Measurements from ENCODE around the gene BCR. TPM values are rescaled to one million over a fixed set of nuclear protein-coding genes. Genes with fewer than 3 reads are reported as not detected.

Gene BCR
- polyA plus RNA-seq, 1 donor from 2014 or later: 57.5 TPM

DNA sequence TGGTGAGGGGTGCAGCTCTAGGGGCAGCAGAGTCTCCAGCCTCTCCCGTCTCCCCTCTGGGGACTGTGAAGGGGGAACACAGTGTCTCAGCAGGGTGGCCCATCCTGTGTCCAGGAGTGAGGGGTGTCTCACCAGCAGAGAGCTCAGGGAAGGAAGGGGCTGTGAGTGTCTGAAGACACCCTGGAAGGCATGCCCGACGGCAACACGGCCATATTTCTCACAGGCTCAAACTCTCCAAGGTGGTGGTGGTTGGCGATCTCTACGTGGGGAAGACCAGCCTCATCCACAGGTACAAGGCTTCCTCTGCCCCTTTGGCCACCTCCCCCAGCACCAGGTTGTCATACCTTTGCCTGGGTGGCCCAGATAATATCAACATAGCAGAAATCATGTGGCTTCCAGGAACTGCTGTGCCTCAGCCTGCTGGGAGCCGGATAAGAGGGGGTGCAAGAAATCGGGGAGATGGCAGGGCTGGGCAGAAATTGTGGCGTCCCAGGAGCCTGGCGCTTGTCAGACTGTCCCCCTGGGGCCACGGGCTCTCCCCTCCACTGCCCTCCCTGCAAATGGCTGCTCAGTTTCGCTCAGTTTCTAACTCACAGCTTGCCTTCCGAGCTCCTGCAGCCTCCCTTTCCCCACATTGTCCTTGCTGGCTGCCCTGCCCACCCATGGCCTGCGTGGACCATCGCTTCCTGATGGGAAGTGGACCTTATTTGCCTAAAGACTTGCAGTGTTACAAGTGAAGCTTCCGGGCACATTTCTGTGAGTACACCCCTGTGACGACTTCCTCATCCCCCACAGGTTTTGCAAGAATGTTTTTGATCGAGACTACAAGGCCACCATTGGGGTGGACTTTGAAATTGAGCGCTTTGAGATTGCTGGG lies 27.8 kb upstream of the BCR start:
- no peak overlapping the region for H3K9ac ChIP-seq (ENCODE audit: low read length)
- no peak overlapping the region for H3K4me3 ChIP-seq (ENCODE audit: low read length)
- H2AFZ ChIP-seq (ENCODE audit: low read depth, low read length): no peak overlapping the region
- H3K9me2 ChIP-seq (ENCODE audit: insufficient read depth, low read length): no peaks in the 10 kb centered on the region
- H3F3A ChIP-seq (ENCODE audit: insufficient read depth, low read length, poor library complexity, severe bottlenecking): no peaks in the 10 kb centered on the region
- no peaks in the 10 kb centered on the region for H3K36me3 ChIP-seq (ENCODE audit: insufficient read depth, low read length)
- H3K9me3 ChIP-seq (ENCODE audit: low read length): no peaks in the 10 kb centered on the region
- TF ChIP-seq SMC3 (conservative IDR thresholded peaks at IDR 0.05; ENCODE audit: poor library complexity) (no peak), RAD21 (conservative IDR thresholded peaks at IDR 0.05) (no peak), EZH2 (IDR thresholded peaks at IDR 0.05; ENCODE audit: borderline replicate concordance, insufficient read depth, low read length, poor library complexity, severe bottlenecking) (no peak), EP300 (conservative IDR thresholded peaks at IDR 0.05; ENCODE audit: poor library complexity, severe bottlenecking) (no peak), MXI1 (conservative IDR thresholded peaks at IDR 0.05; ENCODE audit: poor library complexity, severe bottlenecking) (no peak), POLR2AphosphoS5 (IDR thresholded peaks at IDR 0.05) (no peak), TAF1 (IDR thresholded peaks at IDR 0.05; ENCODE audit: low read depth) (no peak)
- TF ChIP-seq, protein P1, sequence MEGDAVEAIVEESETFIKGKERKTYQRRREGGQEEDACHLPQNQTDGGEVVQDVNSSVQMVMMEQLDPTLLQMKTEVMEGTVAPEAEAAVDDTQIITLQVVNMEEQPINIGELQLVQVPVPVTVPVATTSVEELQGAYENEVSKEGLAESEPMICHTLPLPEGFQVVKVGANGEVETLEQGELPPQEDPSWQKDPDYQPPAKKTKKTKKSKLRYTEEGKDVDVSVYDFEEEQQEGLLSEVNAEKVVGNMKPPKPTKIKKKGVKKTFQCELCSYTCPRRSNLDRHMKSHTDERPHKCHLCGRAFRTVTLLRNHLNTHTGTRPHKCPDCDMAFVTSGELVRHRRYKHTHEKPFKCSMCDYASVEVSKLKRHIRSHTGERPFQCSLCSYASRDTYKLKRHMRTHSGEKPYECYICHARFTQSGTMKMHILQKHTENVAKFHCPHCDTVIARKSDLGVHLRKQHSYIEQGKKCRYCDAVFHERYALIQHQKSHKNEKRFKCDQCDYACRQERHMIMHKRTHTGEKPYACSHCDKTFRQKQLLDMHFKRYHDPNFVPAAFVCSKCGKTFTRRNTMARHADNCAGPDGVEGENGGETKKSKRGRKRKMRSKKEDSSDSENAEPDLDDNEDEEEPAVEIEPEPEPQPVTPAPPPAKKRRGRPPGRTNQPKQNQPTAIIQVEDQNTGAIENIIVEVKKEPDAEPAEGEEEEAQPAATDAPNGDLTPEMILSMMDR (IDR thresholded peaks at IDR 0.05; ENCODE audit: poor library complexity, severe bottlenecking): no peak
- TF ChIP-seq, protein P2, sequence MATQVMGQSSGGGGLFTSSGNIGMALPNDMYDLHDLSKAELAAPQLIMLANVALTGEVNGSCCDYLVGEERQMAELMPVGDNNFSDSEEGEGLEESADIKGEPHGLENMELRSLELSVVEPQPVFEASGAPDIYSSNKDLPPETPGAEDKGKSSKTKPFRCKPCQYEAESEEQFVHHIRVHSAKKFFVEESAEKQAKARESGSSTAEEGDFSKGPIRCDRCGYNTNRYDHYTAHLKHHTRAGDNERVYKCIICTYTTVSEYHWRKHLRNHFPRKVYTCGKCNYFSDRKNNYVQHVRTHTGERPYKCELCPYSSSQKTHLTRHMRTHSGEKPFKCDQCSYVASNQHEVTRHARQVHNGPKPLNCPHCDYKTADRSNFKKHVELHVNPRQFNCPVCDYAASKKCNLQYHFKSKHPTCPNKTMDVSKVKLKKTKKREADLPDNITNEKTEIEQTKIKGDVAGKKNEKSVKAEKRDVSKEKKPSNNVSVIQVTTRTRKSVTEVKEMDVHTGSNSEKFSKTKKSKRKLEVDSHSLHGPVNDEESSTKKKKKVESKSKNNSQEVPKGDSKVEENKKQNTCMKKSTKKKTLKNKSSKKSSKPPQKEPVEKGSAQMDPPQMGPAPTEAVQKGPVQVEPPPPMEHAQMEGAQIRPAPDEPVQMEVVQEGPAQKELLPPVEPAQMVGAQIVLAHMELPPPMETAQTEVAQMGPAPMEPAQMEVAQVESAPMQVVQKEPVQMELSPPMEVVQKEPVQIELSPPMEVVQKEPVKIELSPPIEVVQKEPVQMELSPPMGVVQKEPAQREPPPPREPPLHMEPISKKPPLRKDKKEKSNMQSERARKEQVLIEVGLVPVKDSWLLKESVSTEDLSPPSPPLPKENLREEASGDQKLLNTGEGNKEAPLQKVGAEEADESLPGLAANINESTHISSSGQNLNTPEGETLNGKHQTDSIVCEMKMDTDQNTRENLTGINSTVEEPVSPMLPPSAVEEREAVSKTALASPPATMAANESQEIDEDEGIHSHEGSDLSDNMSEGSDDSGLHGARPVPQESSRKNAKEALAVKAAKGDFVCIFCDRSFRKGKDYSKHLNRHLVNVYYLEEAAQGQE (IDR thresholded peaks at IDR 0.05; ENCODE audit: borderline replicate concordance): no peak
- H3K27ac ChIP-seq (ENCODE audit: low read length): no peak overlapping the region
- no peaks in the 10 kb centered on the region for H3K27me3 ChIP-seq (ENCODE audit: insufficient read depth, low read depth, low read length)
- H3K4me2 ChIP-seq (ENCODE audit: low read length): no peak overlapping the region
- no peaks in the 10 kb centered on the region for H3K79me2 ChIP-seq (replicated peaks; ENCODE audit: insufficient read depth, low read length)
- no peaks in the 10 kb centered on the region for H4K20me1 ChIP-seq (ENCODE audit: insufficient read depth)

DNA sequence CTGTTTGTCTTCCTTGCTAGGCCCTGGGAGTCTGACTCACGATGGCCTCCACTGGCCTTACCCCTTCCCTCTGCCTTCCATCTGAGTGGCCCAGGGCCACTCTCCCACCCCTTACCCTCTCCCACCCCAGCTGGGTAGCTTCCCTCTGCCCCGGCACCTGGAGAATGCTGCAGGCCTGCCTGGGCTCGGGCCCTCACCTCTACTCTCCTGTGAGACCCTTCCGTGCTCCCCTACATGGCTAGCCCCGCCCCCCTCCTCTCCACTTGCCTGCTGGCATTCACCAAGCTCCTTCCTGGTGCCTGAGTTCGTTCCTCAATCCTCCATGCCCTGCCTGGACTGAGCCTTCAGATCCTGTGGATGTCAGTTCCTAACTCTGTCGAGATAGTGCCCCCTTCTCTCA lies 26.3 kb upstream of the BCR start:
- Histone ChIP-seq H3K27ac (ENCODE audit: low read length) (no peak overlapping the region), H2AFZ (ENCODE audit: low read depth, low read length) (no peak overlapping the region), H3K9ac (ENCODE audit: low read length) (no peak overlapping the region), H3F3A (ENCODE audit: insufficient read depth, low read length, poor library complexity, severe bottlenecking) (no peaks in the 10 kb centered on the region), H3K4me3 (ENCODE audit: low read length) (no peak overlapping the region), H3K27me3 (ENCODE audit: insufficient read depth, low read depth, low read length) (no peaks in the 10 kb centered on the region), H3K79me2 (replicated peaks; ENCODE audit: insufficient read depth, low read length) (no peaks in the 10 kb centered on the region), H3K9me3 (ENCODE audit: low read length) (no peaks in the 10 kb centered on the region), H3K36me3 (ENCODE audit: insufficient read depth, low read length) (no peaks in the 10 kb centered on the region), H3K9me2 (ENCODE audit: insufficient read depth, low read length) (no peaks in the 10 kb centered on the region), H4K20me1 (ENCODE audit: insufficient read depth) (no peaks in the 10 kb centered on the region), H3K4me2 (ENCODE audit: low read length) (no peak overlapping the region)
- TF ChIP-seq SMC3 (conservative IDR thresholded peaks at IDR 0.05; ENCODE audit: poor library complexity) (no peak), POLR2AphosphoS5 (IDR thresholded peaks at IDR 0.05) (no peak), EP300 (conservative IDR thresholded peaks at IDR 0.05; ENCODE audit: poor library complexity, severe bottlenecking) (no peak)
- TF ChIP-seq, protein P2 (IDR thresholded peaks at IDR 0.05; ENCODE audit: borderline replicate concordance): no peak
